Activated CD4-positive, CD25-positive, alpha-beta regulatory T cell (primary cell): ENCODE results near the gene NFATC4.
A peak's percentile ranks its signal among the peaks of the same experiment; 100 is the strongest.
"Not testable (repeated sequence)": the region's sequence is repeated elsewhere in the genome, so short reads cannot be mapped to it uniquely, and the experiment has no call there.

ENCODE experiments used
- DNase-seq, 4 experiments: peaks; one replicate each; lab custom pipeline; 2025; lab: John Stamatoyannopoulos, UW

Gene NFATC4

DNA sequence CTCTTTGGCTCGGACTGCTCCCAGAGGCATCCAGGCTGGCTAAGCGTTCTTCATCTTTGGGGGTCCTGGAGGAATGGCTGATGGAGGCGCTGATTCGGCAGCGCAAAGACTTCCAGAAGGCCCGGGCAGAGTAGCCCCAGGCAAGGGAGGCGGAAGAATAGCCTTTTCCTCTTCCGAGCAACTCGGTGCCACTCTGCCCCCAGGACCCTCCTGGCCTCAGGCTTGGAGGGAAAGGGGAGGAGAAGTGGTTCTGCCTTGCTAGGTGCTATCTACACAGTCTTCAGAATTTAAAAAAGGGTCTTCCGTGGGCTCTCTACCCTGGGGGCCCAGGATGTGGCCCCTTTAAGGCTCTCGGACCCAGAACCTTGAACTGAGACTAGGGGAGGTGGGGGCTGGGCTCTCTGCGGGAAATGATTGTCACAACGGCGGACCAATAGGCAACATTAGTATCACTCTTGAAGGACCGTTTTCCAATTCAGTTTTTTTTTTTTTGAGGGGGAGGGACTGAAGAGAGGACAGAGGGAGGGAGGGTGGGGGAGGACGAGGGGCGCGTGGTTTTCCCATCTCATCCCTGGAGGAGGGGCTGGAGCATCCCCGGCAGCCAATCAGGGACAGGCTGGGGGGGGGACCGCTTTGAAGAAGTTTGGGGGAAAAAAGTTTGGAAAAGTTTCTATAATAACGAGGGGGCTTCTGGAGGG, at the start of gene NFATC4:
NFATC4 (plus strand) TSS at position 671 of the 698 bp plus-strand sequence. CDS start 157 bp downstream, outside the sequence.
- DNase-seq = no peak

GRCh38 chr14:24321212-24321975, 46.6 kb upstream of the NFATC4 start:
- DNase-seq = no peak

DNA sequence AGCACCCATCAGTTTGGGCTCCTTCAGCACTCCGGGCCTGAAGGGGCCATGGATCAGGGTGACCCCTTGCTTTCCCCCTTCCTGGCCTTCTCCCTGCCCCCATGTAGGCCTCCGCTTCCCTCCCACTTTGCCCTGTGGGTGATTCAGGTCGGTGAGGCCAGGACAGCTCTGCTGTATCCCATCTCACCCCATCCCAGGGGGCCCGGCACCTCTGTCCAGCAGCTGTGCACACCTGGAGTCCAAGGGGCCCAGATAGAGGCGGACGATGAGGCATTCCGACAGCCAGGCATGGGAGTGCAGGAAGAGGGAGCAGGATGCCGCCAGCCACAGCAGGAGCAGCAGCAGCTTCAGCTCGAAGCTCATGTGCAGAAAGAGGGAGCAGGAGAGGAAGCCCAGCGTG, 45.3 kb upstream of the NFATC4 start:
- no peak for DNase-seq

GRCh38 chr14:24323341-24323740, 44.6 kb upstream of the NFATC4 start:
- no peak for DNase-seq

DNA sequence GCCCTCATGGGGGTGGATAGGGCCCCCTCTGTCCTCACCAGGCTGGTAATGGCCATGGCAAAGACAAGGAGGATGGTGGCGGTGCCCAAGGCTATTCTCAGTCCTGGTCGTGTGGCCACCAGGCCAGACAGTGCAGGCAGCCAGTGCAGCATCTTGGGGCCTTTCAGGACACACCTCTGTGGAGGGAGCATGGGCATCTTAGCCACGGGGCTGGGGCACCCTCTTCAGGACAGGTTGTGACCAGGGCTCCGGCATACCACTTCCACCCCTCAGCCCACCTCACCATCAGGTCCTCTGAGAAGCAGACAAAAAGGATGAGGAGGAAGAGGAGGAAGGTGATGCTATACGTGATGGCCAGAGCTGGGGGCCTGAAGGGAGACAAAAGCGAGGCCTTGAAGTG, 44.0 kb upstream of the NFATC4 start:
- DNase-seq = no peak

GRCh38 chr14:24325041-24325530, 42.9 kb upstream of the NFATC4 start:
- DNase-seq = no peak

DNA sequence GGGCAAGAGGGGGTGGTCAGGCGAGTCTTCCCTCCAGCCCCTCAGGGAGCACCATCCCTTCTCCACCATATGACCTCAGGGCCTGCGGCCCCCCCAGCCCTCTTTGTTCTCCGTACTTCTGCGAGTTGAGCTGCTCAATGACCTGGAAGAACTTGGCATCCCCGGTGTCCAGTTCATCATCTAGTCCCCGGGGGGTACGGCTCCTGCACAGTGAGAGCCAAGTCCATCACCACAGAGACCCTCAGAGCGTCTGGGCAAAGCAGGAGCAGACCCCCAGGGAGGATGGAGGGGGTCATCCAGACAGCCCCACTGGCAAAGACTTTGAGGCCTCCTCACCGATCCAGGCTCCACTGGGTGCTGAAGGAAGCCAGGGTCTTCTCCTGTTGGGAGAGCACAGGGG, 42.0 kb upstream of the NFATC4 start:
- DNase-seq = no peak

DNA sequence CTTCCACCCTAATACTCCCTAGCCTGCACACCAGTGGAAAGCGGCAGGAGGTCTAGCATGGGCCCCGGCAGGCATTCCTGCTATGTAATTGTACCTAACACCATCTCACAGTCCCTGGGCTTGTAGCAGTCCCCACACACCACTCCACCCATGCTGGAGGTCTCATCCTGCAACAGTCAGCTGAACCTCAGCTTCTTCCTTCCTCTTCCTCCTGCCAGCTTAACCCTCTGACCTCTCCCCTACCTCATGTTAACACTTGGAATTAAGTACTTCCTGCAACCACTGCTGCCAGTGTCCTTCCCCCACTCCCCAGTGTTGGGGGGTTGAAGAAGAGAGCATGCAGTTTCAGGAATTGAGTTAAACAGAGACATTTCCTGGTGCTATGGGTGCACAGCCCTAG, 40.7 kb upstream of the NFATC4 start:
- DNase-seq = no peak

- DNase-seq = not testable (repeated sequence)
These were observed 40.1 kb upstream of the NFATC4 start for GRCh38 chr14:24327914-24328313.

DNA sequence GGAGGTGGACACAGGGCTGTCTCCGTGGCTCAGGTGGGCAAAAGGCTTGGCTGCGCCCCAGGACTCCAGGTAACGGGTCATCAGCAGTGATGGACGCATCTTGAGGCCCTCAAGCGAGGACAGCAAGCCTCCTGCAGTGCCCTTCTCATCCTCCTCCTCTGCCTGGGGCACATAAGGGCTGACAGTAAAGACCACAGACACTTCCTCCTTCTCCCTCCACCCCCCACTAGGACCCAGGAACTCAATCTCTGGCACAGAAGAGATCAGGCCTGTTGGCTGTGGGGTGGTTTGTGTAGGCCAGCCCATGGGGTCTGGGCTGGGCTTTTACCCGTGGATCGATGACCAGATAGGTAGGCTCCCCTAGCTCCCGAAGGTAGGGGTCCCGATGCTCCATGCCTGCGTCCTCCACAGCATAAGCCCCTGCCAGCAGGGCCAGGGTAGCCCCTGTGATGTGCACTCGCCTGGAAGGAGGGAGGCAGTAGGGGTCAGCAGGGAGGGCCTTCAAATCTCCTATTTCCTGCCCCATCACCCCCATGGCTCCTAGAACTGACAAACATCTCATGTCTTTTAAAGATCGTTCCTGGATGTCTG, 38.8 kb upstream of the NFATC4 start:
- no peak for DNase-seq

- peak in 1 of 4 experiments; percentile 12 for DNase-seq
These were observed 38.2 kb upstream of the NFATC4 start for GRCh38 chr14:24329736-24330135.

- no peak for DNase-seq
These were observed 36.9 kb upstream of the NFATC4 start for GRCh38 chr14:24330973-24331674.

- no peak for DNase-seq
These were observed 36.2 kb upstream of the NFATC4 start for GRCh38 chr14:24331731-24332267.

DNA sequence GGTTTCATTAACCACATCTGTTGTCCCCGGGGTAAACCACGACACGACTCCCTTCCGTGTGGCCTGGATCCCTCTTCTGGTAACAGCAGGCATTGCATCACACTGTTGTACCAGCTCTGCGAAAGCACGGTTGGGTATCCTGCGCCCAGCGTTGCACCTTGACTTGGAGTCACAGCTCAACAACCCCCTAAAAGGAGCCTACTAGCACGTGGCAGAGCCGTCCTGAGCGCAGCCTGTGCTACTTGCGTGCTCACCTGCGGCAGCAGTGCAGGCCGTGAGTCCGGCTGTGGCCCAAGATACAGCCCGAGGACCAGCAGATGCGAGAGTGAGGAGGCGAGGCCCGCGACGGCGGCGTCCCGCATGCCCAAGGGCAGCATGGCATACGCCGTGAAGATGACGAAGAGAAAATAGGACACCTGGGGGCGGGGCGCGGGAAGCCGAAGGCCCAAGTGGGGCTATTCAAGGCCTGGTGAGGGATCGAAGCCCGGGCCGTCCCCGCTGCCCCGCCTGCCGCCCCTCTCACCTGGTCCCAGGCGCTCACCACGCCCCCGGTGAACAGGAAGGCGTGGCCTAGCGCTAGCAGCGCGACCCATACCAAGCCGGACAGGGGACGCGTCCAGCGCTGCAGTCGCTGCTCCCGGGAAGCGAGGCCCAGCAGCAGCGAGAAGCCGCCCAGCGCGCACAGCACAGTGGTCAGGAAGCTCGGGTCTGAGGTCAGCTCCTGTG, 35.6 kb upstream of the NFATC4 start:
- peak; percentile 39 to 73 (median 63) for DNase-seq

DNA sequence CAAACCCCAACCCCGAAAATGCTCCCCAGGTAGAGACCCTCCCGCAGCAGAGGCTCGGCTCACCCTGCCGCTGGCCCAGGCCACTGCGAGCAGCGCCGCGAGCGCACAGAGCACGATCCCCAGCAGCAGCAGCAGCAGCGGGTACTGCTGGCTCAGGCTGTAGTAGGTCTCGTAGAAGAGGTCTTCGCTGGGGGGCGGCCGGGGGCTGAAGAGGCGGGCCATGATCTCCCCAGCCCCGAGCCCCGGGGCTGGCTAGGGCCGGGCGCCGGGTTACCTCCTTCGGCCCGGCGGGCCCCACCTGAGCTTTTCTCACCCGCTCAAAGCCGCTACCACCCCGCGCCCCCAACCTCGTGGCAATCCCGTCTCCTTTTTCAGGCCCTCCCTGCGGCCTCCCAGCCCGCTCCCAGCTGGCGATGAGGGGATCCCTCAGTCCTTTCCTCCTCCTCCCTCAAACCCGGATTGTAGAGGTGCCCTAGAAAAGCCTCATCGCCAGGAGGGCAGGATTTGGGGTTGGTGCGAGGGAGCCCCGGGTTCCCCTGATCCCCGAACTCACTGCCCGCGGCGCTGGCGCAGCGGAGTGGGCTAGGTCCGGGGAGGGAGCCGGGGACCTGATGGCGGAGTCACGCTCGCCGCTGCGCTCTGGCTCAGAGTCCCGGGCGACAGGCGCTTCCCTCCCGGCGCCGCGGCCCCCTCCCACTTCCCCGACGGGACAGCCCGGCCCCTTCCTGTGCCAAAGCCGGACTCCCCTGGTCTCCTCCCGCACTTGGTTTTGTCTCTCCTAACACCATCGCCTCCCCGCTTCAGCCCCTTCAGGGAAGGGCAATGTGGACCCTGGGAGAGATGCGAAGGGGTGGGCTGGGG, 33.3 kb upstream of the NFATC4 start, which contains the start of gene ADCY4:
ADCY4 (minus strand) TSS at position 641 of the 861 bp plus-strand sequence; CDS start at position 222, 419 bp downstream.
- DNase-seq = no peak

- no peak for DNase-seq
These were observed 32.4 kb upstream of the NFATC4 start for GRCh38 chr14:24335461-24336171.

DNA sequence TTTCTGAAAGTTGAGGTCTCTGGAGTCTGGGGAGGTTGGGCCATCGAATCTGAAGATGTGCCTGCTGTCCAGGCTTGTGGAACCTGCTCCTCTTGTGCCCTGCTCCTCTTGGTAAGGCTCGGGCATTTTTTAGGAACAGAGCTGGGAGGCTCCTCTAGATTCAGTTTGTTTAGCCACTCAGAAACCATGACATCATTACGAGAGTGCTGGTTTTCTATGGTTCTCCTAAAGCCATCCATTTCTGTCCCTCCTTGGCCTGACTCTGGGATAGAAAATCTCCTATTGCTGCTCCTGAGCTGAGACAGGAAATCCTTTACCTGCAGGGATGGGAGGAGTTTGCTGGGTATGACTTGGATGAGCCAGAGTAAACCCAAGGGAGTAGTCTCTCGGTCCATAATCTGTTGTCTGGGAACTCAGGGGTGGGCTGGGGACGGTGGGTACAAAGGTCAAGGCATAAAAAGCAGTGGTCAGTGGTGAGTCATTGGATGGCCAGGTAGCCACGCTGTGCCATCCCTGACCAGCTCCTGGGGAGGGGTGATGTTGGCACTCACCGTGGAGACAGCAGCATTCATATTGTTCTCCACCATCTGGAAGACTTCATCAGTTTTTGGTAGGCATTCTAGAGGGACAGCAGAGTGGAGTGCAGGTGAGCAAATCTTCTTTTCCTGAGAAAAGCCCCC, 30.7 kb upstream of the NFATC4 start:
- no peak for DNase-seq

GRCh38 chr14:24337824-24338175, 30.2 kb upstream of the NFATC4 start:
- DNase-seq = no peak

DNA sequence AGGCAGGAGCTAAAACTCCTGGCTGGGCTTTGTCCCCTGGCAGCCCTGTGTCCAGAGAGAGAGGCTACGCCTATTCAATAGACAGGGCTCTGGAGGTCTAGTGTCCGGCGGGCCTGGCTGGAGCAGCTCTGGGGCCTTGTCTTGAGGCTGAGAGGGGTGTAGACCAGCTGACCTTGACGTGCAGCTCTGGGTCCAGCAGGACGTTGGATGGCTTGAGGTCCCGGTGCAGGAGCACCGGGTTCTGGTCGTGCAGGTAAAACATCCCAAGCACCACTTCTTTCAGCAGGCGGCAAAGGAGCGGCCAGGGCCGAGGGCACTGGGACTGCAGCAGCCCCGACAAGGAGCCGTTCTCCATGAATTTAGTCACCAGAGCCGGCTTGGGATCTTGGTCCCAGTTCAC, 29.1 kb upstream of the NFATC4 start:
- DNase-seq = no peak
